Measurements from ENCODE around the gene SNX27.
"Not testable (repeated sequence)": the region's sequence is repeated elsewhere in the genome, so short reads cannot be mapped to it uniquely, and the experiment has no call there.

SNX27 gene

DNA sequence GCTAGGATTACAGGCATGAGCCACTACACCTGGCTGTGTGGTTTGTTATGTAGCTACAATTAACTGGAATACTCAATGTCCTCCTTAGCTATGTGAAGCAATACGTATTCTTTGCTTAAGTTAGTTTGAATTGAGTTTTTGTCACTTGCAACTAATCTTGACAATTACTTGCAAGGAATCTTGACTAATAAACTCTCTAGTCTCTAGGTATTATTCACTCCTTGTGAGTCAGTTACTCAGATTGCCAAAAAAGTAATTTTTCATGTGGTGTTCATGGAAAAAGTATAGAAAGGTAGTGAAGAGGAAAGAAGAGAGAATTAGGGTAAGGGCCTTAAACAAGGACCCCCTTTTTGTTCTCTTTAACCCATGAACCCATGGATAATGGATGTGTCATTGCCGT lies 7.6 kb upstream of the SNX27 start:
- no peak for DNase-seq

DNA sequence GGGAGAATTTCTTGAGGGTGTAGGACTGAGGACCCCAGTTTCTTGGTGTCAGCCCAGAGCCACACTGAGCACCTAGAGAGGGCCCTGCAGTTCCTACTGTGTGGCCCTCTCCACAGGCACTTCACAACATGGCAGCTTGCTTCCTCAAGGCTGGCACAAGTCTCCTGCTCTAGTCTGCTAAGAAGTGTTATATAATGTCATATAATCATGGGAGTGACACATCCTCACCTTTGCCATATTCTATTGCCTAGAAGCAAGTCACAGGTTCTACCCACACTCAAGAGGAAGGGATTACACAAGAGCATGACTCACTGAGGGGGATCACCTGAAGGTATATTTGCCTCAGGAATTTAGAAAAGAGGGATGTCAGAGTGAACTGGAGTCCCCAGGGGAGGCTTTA lies 5.5 kb upstream of the SNX27 start:
- no peak for DNase-seq

DNA sequence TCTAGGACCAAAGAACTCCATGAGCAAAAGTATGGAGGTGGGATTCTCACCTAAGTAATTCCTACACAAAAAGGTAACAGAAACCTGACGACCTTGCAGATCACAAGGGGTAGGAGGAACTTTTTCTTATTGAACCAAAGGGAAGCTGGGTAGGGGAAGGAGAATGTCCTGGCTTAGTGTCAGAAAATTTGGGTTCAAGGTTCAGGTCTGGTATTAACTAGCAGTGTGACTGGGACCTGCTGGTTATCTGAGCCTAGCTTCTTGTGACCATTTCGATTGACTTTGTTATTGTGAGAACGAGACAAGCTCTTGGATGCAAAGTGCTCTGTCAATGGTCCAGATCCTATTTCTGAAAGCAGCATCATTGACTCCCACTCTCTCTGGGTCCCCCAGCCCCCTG lies 5.0 kb upstream of the SNX27 start:
- no peak for DNase-seq

DNA sequence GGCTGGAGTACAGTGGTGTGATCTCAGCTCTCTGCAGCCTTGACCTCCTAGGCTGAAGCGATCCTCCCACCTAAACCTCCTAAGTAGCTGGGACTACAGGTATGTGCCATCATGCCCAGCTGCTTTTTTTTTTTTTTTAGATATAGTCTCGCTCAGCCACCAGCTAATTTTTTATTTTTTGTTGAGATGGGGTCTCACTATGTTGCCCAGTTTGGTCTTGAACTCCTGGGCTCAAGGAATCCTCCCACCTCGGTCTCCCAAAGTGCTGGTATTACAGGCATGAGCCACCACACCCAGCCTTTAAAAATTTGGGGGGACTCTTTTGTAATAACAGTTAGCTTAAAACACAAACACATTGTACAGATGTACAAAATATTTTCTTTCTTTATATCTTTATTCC lies 1.7 kb upstream of the SNX27 start:
- DNase-seq = no peak

- no peak for DNase-seq
These were observed 511 bp upstream of the SNX27 start for GRCh38 chr1:151611288-151611790.

DNA sequence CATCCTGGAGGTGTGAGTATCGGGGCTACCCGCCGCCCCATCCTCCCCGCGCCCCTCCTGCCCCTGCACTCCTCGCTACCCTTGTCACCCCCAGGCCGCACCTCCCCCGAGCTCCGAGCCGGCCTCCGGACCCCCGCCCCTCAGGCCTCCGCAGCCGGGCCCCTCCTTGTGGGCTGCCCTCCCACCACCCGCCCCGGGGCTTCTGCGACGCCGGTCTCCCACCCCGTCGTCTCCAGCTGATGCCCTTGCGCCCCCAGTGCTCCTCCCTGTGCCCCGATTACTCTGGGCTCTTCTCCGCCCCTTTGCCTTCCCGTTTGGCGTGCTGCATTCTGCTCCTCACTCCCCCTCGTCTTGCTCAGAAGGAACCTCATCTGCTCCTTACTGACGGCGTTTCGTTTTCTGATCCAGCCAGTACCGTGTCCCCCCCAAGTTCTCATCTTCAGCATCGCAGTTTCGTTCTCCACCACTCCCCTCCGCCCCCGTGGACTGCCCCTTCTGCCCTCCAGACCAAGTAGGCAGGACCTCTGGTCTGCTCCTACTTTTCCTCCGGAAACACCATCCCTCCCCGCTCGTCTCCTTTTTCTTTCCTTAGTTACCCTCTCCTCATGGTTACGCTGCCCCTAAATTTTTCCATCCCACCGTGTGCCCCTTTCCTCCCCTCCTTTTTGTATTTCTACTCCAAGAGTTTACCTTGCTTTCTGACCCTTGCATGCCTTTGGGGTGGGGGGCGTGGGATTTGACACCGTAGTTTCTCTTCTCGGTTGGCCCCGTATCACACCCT lies 841 bp downstream of the SNX27 start:
- peak; percentile 34 for DNase-seq

GRCh38 chr1:151613282-151613780 lies 1.5 kb downstream of the SNX27 start:
- DNase-seq = no peak

GRCh38 chr1:151615711-151616504 lies 4.1 kb downstream of the SNX27 start:
- DNase-seq = no peak

DNA sequence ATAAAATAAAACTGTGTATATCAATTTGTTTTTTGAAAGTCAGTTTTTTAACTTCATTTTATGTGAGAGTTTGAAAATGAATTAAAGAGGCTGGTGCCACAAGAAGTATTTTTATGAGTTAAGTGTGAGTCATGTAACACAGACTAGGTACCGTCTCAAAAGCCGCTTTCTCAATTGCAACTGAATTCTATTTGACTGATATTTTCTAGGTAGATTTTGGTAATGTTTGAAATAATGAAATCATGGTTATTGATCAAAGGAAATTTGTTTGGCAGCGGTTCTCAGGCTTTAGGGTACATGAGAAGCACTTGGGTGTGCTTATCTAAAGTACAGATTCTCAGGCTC lies 4.6 kb downstream of the SNX27 start:
- no peak for DNase-seq

- DNase-seq = no peak
These were observed 6.2 kb downstream of the SNX27 start for GRCh38 chr1:151618003-151618402.

DNA sequence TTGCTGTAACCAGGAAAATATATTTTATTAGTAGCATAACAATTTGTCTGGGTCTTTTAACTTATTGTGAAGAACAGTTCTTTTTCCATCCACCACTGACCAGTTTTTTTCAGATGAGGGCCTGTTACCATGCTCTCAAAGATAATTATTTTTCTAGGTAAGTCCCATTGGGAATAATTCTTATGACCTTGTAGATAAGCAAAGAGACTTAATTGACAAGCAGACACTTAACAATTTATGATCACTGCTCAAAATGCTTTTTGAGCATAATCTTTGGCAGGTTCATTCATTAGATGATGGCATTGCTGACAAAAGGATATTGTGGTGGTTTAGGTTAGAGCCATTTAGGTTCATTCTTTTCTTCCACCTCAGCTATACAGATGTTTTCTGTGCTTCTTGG lies 6.6 kb downstream of the SNX27 start:
- no peak for DNase-seq

DNA sequence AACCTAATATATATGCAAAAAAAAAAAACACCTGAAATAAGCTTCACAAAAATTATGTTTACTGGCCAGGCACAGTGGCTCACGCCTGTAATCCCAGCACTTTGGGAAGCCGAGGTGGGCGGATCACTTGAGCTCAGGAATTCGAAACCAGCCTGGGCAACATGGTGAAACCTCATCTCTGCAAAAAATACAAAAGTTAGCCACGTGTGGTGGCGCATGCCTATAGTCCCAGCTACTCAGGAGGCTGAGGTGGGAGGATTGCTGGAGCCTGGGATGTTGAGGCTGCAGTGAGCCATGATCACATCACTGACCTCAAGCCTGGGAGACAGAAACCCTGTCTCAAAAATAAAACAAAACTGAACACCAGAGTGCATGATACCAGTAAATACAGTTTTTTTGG lies 7.1 kb downstream of the SNX27 start:
- not testable (repeated sequence) for DNase-seq

DNA sequence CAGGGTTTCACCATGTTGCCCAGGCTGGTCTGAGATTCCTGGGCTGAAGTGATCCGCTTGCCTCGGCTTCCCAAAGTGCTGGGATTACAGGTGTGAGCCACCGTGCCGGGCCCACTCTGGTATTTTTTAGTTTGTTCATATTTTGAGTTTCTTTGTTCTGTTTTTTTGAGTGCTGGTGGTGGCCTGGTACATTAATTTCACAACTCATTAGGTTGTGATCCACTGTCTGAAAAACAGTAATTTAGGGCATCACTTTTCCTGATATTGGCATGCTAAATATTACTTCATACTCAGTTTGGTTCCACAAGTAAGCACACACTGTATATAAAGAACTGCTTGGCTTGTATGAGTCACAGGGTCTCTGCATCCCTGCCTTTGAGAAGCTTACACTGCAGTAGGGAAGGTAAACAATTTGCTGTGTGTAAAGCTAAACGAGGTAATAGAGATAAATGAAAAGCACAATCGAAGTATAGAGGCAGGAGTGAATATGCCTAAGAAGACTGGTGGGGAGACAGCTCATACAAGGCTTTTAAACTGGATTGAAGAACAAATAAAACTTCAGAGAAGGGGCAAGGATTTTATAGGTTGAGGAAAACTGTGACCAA lies 7.7 kb downstream of the SNX27 start:
- no peak for DNase-seq

- DNase-seq = no peak
These were observed 8.4 kb downstream of the SNX27 start for GRCh38 chr1:151620286-151620685.

GRCh38 chr1:151621351-151621750 lies 9.5 kb downstream of the SNX27 start:
- DNase-seq = no peak

GRCh38 chr1:151624783-151625182 lies 12.9 kb downstream of the SNX27 start:
- no peak for DNase-seq

GRCh38 chr1:151626740-151627334 lies 15.0 kb downstream of the SNX27 start:
- DNase-seq = no peak

DNA sequence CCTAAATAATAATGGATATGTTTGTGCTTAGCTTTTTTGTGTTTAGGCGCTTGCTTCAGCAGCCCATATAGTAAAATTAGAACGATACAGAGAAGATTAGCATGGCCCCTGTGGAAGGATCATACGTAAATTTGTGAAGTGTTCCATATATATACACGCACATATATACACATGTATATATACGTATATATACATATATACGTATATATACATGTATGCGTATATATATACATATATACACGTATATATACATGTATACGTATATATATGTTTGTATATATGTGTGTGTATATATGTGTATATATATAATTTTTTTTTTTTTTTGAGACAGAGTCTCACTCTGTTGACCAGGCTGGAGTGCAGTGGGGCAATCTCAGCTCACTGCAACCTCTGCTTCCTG lies 17.4 kb downstream of the SNX27 start:
- no peak for DNase-seq

DNA sequence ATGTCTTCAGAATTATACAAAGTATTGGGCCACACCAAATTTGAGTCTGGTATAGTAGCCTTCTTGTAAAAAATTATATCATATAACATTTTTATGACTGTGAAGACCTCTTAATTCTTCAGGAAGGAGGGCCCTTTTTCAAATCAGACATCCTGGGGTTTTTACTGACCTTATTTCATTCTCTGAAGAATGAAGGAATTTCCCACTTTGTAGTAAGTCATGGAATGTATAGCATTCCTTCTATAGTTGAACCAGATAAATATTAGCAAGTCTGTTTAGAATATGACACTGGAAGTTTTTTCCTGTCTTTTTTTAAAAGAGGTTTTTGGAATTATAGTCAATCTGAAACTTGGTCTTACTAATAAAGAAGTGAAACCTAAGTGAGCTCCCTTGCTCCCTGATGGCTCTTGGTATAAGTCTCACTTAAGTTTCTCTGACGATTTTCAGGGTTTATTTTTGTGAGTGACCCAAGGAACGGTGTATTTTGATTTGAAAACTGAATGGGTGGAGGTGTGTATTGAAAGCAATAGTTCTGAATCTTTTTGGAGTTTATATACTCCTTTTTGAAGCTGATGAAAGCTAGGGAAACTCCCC lies 23.7 kb downstream of the SNX27 start:
- DNase-seq = no peak

GRCh38 chr1:151638074-151638775 lies 26.4 kb downstream of the SNX27 start:
- DNase-seq = no peak

- DNase-seq = no peak
These were observed 27.0 kb downstream of the SNX27 start for GRCh38 chr1:151638812-151639211.

DNA sequence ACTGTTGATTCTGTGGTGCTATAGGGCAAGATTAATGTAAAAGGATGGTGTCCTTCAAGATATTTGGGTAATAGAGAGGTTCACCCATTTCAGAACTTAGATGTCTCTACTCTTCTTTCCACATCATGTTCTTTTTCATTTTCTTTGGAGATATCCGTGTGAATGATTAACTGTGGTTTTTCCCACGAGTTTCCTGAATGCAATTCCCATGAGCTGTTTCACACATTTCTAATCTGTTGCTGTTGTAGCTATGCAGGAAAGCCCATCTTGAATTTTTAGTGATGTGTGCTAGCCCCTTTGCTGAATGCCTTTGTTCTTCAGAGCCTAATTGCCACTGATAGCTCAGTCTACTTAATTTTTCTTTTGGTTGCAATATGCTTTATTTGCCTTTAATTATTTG lies 27.6 kb downstream of the SNX27 start:
- DNase-seq = no peak
